MM.1S (cell line): ENCODE measurements around the gene ELK3.

Experiments used
- CTCF ChIP-seq: fragments of 300-600 bp; sonication (generic); IDR thresholded peaks from 2 replicates; pipeline ENCODE4 v1.5.1; 2016; ENCODE audit warnings: antibody characterized with exemption, low read length, mixed read lengths
- EZH2 ChIP-seq: fragments of 300-600 bp; sonication (generic); optimal IDR thresholded peaks from 2 replicates; pipeline ENCODE3; 2017; ENCODE audit warnings: low read depth, mild to moderate bottlenecking, antibody characterized with exemption, low read length, mixed read lengths

GRCh38 chr12:96208346-96208745 is 14.2 kb downstream of the ELK3 start:
- TF ChIP-seq CTCF = no peak
- TF ChIP-seq EZH2 = no peak
